K562 (cell line): ENCODE measurements around the gene TUFM.

ENCODE experiments used
- CTCF ChIP-seq, 3 experiments: IDR thresholded peaks in 2 of 3; conservative IDR thresholded peaks in 1 of 3; 2 replicates each; pipeline ENCODE4 v1.5.1; 2011 to 2012; ENCODE audit warnings: low read length in 3 of 3, mild to moderate bottlenecking in 3 of 3, control low read depth in 2 of 3, improper control_type of control experiment in 1 of 3, inconsistent platforms in 1 of 3, low read depth in 1 of 3, mixed read lengths in 1 of 3, moderate library complexity in 1 of 3; ENCODE audit not compliant: insufficient read depth in 2 of 3
- EZH2 ChIP-seq: IDR thresholded peaks from 2 replicates; pipeline ENCODE4 v1.6.1; 2012; ENCODE audit warnings: low read depth, mild to moderate bottlenecking, inconsistent platforms, low read length, borderline replicate concordance
- HNRNPH1 ChIP-seq: fragments of 200-400 bp; formaldehyde crosslinking; optimal IDR thresholded peaks from 2 replicates; pipeline ENCODE3; 2017; ENCODE audit warnings: low read depth, mild to moderate bottlenecking, low read length, moderate library complexity
- MAFK ChIP-seq: IDR thresholded peaks from 2 replicates; pipeline ENCODE4 v1.6.1; 2011; ENCODE audit warnings: low read length, improper control_type of control experiment
- PHF8 ChIP-seq: fragments of 200-600 bp; sonication (generic); IDR thresholded peaks from 2 replicates; pipeline ENCODE4 v1.6.1; 2012; ENCODE audit warnings: mixed run types, mild to moderate bottlenecking, inconsistent platforms, low read length, moderate library complexity, borderline replicate concordance
- POLR2A ChIP-seq: fragments of 450-650 bp; conservative IDR thresholded peaks from 2 replicates; pipeline ENCODE4 v1.6.1; 2016
- POLR2G ChIP-seq: fragments of 200-400 bp; formaldehyde crosslinking; IDR thresholded peaks from 2 replicates; pipeline ENCODE4 v1.6.1; 2017; ENCODE audit warnings: low read depth, mild to moderate bottlenecking, antibody characterized with exemption, low read length, moderate library complexity
- RBM17 ChIP-seq: fragments of 200-400 bp; formaldehyde crosslinking; IDR thresholded peaks from 2 replicates; pipeline ENCODE4 v1.6.1; 2017; ENCODE audit warnings: low read depth, mild to moderate bottlenecking, low read length, borderline replicate concordance
- ZFX ChIP-seq: sonication (generic); formaldehyde crosslinking; IDR thresholded peaks from 2 replicates; pipeline ENCODE4 v1.8.0; 2022; ENCODE audit warnings: mild to moderate bottlenecking, missing genetic modification reagents, moderate library complexity
- ZNF263 ChIP-seq: sonication (generic); formaldehyde crosslinking; IDR thresholded peaks from 2 replicates; pipeline ENCODE4 v1.8.0; 2022; ENCODE audit warnings: mild to moderate bottlenecking, missing genetic modification reagents, borderline replicate concordance
- ZNF785 ChIP-seq: fragments of 250-450 bp; sonication (Bioruptor Pico); IDR thresholded peaks from 2 replicates; pipeline ENCODE4 v1.4.0; 2020; ENCODE audit warnings: mild to moderate bottlenecking
- TF ChIP-seq, protein P1 (sequence below): sonication (generic); formaldehyde crosslinking; IDR thresholded peaks from 2 replicates; pipeline ENCODE4 v1.8.1; 2022; ENCODE audit warnings: missing genetic modification reagents

- TF ChIP-seq, protein P1, sequence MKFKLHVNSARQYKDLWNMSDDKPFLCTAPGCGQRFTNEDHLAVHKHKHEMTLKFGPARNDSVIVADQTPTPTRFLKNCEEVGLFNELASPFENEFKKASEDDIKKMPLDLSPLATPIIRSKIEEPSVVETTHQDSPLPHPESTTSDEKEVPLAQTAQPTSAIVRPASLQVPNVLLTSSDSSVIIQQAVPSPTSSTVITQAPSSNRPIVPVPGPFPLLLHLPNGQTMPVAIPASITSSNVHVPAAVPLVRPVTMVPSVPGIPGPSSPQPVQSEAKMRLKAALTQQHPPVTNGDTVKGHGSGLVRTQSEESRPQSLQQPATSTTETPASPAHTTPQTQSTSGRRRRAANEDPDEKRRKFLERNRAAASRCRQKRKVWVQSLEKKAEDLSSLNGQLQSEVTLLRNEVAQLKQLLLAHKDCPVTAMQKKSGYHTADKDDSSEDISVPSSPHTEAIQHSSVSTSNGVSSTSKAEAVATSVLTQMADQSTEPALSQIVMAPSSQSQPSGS (CRISPR knock-in tag), result no peak
- TF ChIP-seq RBM17 (no peak), POLR2A (peak; percentile 78), CTCF (IDR thresholded peaks at IDR 0.05 in 2 of 3, conservative IDR thresholded peaks at IDR 0.05 in 1 of 3; ENCODE audit: insufficient read depth in 2 of 3, low read depth in 1 of 3, low read length in 3 of 3) (no peak), PHF8 (peak; percentile 76; the same call in 1 of the 2 replicates), MAFK (no peak), ZFX (CRISPR knock-in tag) (no peak), HNRNPH1 (no peak), EZH2 (no peak), ZNF785 (CRISPR knock-in tag) (no peak), ZNF263 (CRISPR knock-in tag) (no peak), POLR2G (no peak)
Measured at GRCh38 chr16:28879261-28879840, 33.2 kb upstream of the TUFM start.
